CD4-positive, alpha-beta T cell treated with Interleukin-4 for 4 hours (primary cell): ENCODE measurements around the gene NDUFS2.
A peak's percentile ranks its signal among the peaks of the same experiment; 100 is the strongest.
"Not testable (repeated sequence)": the region's sequence is repeated elsewhere in the genome, so short reads cannot be mapped to it uniquely, and the experiment has no call there.

Experiments used
- DNase-seq: peaks from one replicate; pipeline ENCODE4 v3.0.0-alpha.2; 2020

The NDUFS2 gene

DNA sequence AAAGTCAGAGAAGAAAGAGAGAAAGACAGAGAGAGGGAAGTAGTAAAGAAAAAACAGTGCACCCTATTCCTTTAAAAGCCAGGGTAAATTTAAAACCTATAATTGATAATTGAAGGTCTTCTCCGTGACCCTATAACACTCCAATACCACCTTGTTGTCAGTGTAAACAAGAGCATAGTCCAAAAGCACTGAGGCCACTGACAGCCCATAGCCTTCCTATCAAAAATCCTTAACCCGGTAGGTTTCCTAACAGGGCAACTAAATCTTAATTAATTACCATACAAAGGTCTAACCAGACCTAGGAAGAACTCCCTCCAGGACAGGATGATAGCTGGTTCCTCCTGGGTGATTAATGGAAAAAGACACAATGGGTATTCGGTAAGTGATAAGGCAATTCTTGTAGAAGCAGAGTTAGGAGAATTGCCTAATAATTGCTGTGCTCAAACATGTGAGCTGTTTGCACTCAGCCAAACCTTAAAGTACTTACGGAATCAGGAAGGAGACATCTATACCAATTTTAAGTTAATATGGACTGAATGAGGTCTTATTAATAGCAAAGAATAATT lies 53.9 kb downstream of the NDUFS2 start:
- DNase-seq = not testable (repeated sequence)

DNA sequence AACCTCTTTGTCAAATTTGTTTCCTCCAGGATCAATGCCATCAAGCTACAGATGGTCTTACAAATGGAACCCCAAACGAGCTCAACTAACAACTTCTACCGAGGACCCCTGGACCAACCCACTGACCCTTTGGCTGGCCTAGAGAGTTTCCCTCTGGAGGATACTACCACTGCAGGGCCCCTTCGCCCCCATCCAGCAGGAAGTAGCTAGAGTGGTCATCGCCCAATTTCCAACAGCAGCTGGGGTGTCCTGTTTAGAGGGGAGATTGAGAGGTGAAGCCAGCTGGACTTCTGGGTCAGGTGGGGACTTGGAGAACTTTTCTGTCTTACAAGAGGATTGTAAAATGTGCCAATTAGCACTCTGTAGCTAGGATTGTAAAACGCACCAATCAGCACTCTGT lies 54.9 kb downstream of the NDUFS2 start:
- not testable (repeated sequence) for DNase-seq

DNA sequence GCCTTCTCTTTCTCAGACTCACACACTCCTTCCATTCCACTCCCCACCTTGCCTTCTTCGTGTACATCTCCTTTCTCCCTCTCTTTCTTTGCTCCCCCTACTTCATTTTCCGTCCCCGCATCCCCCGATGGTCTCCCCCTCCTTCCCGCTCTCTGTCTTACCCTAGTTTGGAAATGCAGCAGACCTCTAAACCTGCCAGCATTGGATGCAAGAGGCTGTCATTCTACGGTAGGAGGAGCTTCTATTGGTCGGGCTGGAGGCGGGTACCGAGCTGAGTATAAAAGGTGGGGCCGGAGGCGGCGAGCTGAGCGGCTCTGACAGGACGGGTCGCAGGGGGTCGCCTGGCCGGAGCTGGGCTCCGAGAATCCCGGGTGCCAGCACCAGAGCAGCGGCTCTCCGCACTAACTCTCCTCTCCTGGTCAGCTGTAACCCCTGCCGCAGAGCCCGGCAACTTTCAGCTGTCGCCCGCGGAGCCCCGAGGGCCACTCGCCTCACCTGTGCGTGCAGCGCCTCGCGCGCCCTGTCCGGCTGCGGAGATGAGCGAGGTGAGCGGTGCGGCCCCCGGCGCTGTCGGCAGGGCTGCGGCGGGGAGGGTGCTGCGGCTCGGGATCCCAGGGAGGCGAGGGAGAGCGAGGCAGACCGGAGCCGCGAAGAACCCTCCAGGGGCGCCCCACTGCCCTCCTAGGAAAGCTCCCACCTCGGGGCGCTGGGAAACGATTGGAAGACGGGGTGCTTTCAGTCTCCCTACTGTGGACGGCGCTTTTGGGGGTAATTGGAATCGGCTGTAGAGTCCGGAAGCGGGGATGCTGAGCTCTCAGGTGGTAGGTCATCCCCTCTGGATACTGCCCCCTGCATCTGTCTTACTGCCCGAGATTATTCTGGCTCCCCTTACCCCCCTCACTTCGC lies 56.5 kb downstream of the NDUFS2 start, which contains the start of gene PCP4L1:
TSS of gene PCP4L1 (plus strand) at position 307 of the 906 bp plus-strand sequence. CDS start at position 537, 230 bp downstream.
- peak; percentile 10 for DNase-seq

DNA sequence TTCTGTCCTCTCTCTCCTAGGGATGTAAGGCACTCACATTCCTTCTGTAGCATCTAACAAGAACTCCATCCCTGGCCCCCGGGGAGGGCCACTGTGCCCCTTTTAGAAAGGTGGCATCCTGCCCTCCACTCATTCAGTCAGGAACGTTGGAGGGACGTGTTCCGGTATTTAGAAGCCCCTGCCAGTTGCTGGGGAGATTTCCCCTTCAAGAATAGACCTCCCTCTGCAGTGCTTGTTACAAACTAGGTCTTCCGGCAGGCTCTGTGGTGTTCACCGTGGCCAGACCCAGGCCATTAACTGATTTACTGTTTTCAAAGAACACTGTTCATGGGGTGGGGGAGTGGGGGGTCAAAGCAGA lies 57.2 kb downstream of the NDUFS2 start:
- DNase-seq = no peak

DNA sequence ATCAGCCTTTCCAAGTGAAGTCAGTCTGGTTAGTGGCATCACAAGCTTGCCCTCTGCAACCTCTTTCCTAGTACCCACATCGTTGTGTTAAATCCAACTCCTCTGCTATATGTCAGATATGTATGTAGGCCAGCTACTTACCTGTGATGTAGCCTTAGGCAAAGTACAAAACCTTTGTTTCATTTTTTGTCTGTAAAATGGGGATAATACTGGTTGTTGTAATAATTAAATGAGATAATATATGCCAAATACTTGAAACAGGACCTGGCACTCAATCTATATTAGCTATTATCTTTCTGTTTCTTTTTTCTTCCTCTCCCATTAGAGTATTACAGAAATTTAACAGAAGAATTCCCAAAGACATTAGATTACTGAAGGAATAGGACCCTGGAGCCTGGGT lies 57.6 kb downstream of the NDUFS2 start:
- DNase-seq = no peak

DNA sequence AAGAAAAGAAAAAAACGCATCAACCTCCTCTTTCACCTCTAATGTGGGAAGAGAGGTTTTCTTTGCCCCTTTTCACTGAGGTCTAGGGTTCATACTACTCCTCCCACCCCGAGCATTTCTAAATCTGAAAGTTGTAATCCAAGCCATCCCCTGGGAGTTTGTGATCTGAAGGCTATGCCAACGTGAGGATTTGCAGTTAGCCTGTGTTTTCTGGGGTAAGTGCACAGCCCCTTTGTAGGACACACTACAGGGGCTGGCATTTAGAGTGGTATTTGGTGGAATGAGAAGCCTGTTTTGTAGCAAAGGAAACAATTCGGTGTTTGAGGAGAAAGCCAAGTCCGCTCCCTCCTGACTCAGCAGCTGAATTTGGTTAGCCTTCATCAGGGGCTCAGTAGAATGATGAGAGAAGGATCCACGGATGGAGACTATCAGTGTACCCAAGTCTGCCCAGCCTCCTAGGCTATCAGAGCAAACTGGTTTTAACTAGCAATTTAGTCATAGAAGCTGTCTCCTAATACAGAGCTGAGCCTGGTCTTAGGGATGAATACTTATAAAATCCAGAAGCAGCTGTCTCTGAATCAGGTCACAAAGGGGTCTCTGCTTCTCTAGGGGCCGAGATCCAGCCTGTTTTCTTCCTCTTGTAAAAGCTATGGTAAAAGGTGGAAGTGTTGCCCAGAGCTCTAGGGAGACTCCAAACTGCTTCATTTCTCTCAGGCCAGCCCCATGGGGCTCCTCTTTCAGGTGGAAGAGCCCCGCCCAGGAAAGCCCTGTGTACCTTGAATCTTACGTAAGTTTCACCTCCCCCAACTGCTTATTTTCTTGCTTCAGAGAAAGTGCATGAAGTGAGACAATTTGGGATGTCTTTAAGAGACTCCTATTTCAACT lies 58.5 kb downstream of the NDUFS2 start:
- DNase-seq = no peak

DNA sequence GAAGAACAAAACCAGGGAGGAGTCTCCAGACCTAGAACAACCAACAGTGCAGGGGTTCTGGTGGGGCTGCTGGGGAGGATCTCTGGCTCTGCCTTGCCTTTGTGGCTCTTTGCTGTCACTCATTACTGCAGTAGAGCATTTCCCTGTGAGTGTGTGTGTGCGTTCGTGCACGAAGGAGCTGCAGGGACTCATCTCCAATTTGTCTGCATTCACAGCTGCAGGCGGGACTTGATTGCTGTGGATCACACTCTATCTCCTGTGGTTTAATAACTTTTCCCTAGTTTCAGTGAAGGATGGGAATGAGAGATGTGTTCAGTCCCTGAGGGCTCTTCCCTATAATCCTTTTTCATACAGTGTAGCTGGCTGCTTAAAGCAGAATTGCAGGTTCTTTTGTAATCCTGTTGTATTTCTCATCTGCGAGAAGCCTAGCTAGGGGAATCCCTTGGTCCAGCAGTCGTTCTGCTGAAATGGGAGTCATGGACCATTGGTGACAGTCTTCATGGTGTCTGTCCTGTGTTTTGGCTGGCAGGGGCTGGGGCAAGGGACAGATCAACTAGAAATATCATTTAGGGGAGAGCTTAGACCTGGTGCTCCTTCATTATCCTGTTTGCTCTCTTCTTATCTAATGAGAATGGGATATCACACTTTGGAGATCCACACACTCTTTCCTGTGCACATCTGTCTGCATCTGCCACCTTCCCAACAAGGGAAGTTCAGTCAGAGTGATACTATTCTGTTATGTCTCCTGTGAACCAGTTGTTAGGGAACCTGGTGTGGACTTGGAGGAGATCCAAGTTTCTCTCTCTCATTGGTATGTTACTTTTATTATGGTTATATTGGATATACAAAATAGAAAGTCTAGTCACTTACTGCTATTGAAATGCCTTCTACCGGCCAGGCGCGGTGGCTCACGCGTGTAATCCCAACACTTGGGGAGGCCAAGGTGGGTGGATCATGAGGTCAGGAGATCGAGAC lies 59.4 kb downstream of the NDUFS2 start:
- no peak for DNase-seq
